Tibial nerve (tissue), 4 donors: ENCODE data around the gene SETD1B. TPM values are rescaled to one million over a fixed set of nuclear protein-coding genes. Genes with fewer than 3 reads are reported as not detected.

ENCODE experiments used
- DNase-seq, 2 donors: peaks; one replicate each; pipeline ENCODE4 v3.0.0-alpha.2; 2019; ENCODE audit warnings: low spot score in 2 of 2
- H3K27ac ChIP-seq, 4 donors: fragments of 200-600 bp; sonication (generic) in 3 of 4; one replicate each; pipeline ENCODE4 v1.5.1; 2017 to 2019; ENCODE audit warnings: mild to moderate bottlenecking in 1 of 4
- H3K27me3 ChIP-seq, 2 donors: fragments of 200-600 bp; sonication (generic) in 1 of 2; one replicate each; pipeline versions ENCODE4 v1.5.1 to v1.6.0; 2017 to 2019
- H3K36me3 ChIP-seq, 3 donors: fragments of 200-600 bp; sonication (generic); one replicate each; pipeline ENCODE4 v1.5.1; 2018 to 2019
- H3K4me1 ChIP-seq, 4 donors: fragments of 200-600 bp; sonication (generic) in 3 of 4; one replicate each; pipeline ENCODE4 v1.5.1; 2017 to 2019
- H3K4me3 ChIP-seq, 4 donors: fragments of 200-600 bp; sonication (generic) in 3 of 4; one replicate each; pipeline ENCODE4 v1.5.1; 2017 to 2019; ENCODE audit warnings: mild to moderate bottlenecking in 1 of 4, moderate library complexity in 1 of 4
- H3K9me3 ChIP-seq, 4 donors: fragments of 200-600 bp; sonication (generic) in 3 of 4; one replicate each; pipeline ENCODE4 v1.5.1; 2017 to 2019
- EP300 ChIP-seq, 2 donors: sonication (generic); formaldehyde crosslinking; IDR thresholded peaks; one replicate each; pipeline ENCODE4 v1.6.1; 2017; ENCODE audit warnings: antibody characterized with exemption in 2 of 2, mild to moderate bottlenecking in 1 of 2
- POLR2A ChIP-seq, 2 donors: fragments of 450-650 bp; IDR thresholded peaks; one replicate each; pipeline ENCODE4 v1.6.1; 2017; ENCODE audit warnings: antibody characterized with exemption in 2 of 2, mild to moderate bottlenecking in 2 of 2, moderate library complexity in 2 of 2
- WGBS, 2 donors: methylation state at CpG; one replicate each; pipeline ENCODE4 v1.1.5; 2018; 5-methylcytosine and 5-hydroxymethylcytosine counted together
- total RNA-seq, 4 donors: library from RNA; depleted of rRNA; stranded (reverse); fragments of >200 nt; gene quantifications; one replicate each; pipeline ENCODE4 v1.1.0, GENCODE V29; 2016
- TF ChIP-seq, protein P1 (sequence below), 5 experiments: fragments of 200-600 bp in 3 of 5; fragments of 450-650 bp in 2 of 5; sonication (generic) in 3 of 5; IDR thresholded peaks; one replicate each; pipeline ENCODE4 v1.5.1; 2016 to 2019; ENCODE audit warnings: antibody characterized with exemption in 5 of 5, mild to moderate bottlenecking in 3 of 5, moderate library complexity in 2 of 5

SETD1B gene
- total RNA-seq, 4 donors from 2014 or later: 9.4 to 18.3 (median 12.2) TPM

DNA sequence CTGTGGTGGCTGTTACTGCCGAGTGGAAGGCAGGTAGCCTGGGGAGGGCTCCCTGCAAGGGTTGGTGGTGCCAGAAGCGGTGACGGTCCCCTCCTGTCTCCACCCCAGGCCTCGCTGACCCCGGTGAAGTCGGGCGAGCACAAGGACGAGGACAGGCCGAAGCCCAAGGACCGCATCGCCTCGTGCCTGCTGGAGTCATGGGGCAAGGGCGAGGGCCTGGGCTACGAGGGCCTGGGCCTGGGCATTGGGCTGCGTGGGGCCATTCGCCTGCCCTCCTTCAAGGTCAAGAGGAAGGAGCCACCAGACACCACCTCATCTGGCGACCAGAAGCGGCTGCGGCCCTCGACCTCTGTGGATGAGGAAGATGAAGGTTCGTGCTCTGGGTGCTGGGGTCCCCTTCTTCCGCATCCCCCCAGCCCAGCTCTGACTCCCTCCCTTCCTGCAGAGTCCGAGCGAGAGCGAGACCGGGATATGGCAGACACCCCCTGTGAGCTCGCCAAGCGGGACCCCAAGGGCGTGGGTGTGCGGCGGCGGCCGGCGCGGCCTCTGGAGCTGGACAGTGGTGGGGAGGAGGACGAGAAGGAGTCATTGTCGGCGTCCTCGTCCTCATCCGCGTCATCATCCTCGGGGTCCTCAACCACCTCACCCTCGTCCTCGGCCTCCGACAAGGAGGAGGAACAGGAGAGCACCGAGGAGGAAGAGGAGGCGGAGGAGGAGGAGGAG lies 13.3 kb downstream of the SETD1B start:
- whole genome bisulfite sequencing, 2 donors: 92 to 93% methylated on average over 42 to 47 of the region's 47 CpGs
- H3K27me3 ChIP-seq: no peaks in the 10 kb centered on the region
- TF ChIP-seq POLR2A (IDR thresholded peaks at IDR 0.05) (no peak), EP300 (IDR thresholded peaks at IDR 0.05) (no peak)
- TF ChIP-seq, protein P1, sequence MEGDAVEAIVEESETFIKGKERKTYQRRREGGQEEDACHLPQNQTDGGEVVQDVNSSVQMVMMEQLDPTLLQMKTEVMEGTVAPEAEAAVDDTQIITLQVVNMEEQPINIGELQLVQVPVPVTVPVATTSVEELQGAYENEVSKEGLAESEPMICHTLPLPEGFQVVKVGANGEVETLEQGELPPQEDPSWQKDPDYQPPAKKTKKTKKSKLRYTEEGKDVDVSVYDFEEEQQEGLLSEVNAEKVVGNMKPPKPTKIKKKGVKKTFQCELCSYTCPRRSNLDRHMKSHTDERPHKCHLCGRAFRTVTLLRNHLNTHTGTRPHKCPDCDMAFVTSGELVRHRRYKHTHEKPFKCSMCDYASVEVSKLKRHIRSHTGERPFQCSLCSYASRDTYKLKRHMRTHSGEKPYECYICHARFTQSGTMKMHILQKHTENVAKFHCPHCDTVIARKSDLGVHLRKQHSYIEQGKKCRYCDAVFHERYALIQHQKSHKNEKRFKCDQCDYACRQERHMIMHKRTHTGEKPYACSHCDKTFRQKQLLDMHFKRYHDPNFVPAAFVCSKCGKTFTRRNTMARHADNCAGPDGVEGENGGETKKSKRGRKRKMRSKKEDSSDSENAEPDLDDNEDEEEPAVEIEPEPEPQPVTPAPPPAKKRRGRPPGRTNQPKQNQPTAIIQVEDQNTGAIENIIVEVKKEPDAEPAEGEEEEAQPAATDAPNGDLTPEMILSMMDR (IDR thresholded peaks at IDR 0.05): no peak
- peaks cover 5 to 92% (median 47%) of the 10 kb centered on the region in 3 donors for H3K36me3 ChIP-seq
- DNase-seq: no peak
- no peak overlapping the region for H3K4me3 ChIP-seq
- no peaks in the 10 kb centered on the region for H3K9me3 ChIP-seq
- H3K4me1 ChIP-seq: peaks cover 0 to 20% (median 14%) of the 10 kb centered on the region in 4 donors
- H3K27ac ChIP-seq: no peak overlapping the region

DNA sequence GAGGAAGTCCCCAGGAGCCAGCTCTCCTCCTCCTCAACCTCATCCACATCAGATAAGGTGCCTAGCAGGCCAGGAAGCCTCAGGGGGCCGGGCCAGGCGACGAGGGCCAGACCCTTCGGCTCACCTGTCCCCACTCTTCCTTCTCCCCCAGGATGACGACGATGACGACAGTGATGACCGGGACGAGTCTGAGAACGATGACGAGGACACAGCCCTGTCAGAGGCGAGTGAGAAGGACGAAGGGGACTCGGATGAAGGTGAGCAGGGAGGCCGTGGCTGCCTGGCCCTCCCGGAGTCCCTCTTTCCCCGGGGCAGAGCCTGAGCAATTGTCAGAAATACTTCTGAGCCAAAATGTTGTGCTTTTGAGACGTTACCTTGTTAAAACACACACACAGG lies 13.8 kb downstream of the SETD1B start:
- H3K4me1 ChIP-seq: peaks cover 0 to 14% (median 10%) of the 10 kb centered on the region in 4 donors
- no peaks in the 10 kb centered on the region for H3K9me3 ChIP-seq
- 91 to 93% methylated on average over 18 of the region's 18 CpGs for WGBS, 2 donors
- no peak overlapping the region for H3K27ac ChIP-seq
- H3K36me3 ChIP-seq: peaks cover 7 to 98% (median 47%) of the 10 kb centered on the region in 3 donors
- H3K4me3 ChIP-seq: no peak overlapping the region
- H3K27me3 ChIP-seq: no peaks in the 10 kb centered on the region
- DNase-seq: no peak
- TF ChIP-seq POLR2A (IDR thresholded peaks at IDR 0.05) (no peak), EP300 (IDR thresholded peaks at IDR 0.05) (no peak)
- TF ChIP-seq, protein P1 (IDR thresholded peaks at IDR 0.05): no peak

DNA sequence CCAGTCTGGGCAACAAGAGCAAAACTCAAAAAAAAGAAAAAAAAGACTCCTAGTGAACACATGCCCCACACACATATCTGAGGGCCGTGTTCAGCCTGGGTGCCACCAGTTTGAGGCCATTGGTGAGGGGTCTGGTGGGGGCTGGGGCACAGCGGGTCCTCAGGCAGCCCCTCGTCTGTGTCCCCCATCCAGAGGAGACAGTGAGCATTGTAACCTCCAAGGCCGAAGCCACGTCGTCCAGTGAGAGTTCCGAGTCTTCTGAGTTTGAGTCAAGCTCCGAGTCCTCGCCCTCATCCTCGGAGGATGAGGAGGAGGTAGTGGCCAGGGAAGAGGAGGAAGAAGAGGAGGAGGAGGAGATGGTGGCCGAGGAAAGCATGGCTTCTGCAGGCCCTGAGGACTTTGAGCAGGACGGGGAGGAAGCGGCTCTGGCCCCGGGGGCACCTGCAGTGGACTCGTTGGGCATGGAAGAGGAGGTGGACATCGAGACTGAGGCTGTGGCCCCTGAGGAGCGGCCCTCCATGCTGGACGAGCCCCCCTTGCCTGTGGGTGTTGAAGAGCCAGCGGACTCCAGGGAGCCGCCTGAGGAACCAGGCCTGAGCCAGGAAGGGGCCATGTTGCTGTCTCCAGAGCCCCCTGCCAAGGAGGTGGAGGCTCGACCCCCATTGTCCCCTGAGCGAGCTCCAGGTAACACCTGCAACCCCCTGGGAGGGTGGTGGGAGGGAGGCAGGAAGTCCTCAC lies 15.6 kb downstream of the SETD1B start:
- peaks cover 10 to 100% (median 55%) of the 10 kb centered on the region in 3 donors for H3K36me3 ChIP-seq
- 87 to 89% methylated on average over 22 of the region's 22 CpGs for WGBS, 2 donors
- H3K4me1 ChIP-seq: no peaks in the 10 kb centered on the region
- no peak overlapping the region for H3K4me3 ChIP-seq
- DNase-seq: no peak
- no peaks in the 10 kb centered on the region for H3K27me3 ChIP-seq
- H3K27ac ChIP-seq: no peak overlapping the region
- TF ChIP-seq EP300 (IDR thresholded peaks at IDR 0.05) (no peak), POLR2A (IDR thresholded peaks at IDR 0.05) (no peak)
- TF ChIP-seq, protein P1 (IDR thresholded peaks at IDR 0.05): no peak
- H3K9me3 ChIP-seq: no peaks in the 10 kb centered on the region

DNA sequence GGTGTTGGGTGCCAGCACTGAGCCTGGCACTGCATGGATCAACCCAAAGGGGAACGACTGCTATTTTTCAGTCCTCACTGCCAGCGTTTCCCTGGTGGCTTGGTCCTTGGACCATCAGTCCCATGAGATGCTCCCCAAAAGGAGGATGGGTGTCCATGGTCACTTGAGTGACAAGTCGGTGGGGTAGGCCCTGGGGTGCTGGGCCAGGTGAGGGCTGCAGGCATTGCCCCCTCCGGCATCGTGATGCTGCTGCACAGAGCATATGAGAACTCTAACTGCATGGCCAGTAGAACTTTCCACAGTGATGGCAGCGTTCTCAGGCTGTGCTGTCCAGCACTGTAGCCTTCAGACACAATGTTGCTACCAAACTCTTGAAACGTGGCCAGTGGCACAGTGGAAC lies 16.2 kb downstream of the SETD1B start:
- 68 to 85% methylated on average over 7 of the region's 7 CpGs for WGBS, 2 donors
- Histone ChIP-seq H3K4me1 (no peaks in the 10 kb centered on the region), H3K27ac (no peak overlapping the region), H3K4me3 (no peak overlapping the region), H3K9me3 (no peaks in the 10 kb centered on the region), H3K27me3 (no peaks in the 10 kb centered on the region), H3K36me3 (peaks cover 8 to 99% (median 48%) of the 10 kb centered on the region in 3 donors)
- TF ChIP-seq POLR2A (IDR thresholded peaks at IDR 0.05) (no peak), EP300 (IDR thresholded peaks at IDR 0.05) (no peak)
- TF ChIP-seq, protein P1 (IDR thresholded peaks at IDR 0.05): no peak
- no peak for DNase-seq
